Measurements from ENCODE around the gene CASZ1. TPM values are rescaled to one million over a fixed set of nuclear protein-coding genes. Genes with fewer than 3 reads are reported as not detected.

CASZ1 gene
- total RNA-seq, 1 donor from 2014 or later, result 18.3 TPM

- no peak for DNase-seq
- H3K4me1 Mint-ChIP-seq (ENCODE audit: low read depth, unreplicated experiment), result peaks cover 35% of the 10 kb centered on the region
- H3K9me3 Mint-ChIP-seq (ENCODE audit: unreplicated experiment), result peaks cover 16% of the 10 kb centered on the region
- no peaks in the 10 kb centered on the region for H3K36me3 Mint-ChIP-seq (ENCODE audit: unreplicated experiment)
- H3K27me3 Mint-ChIP-seq (ENCODE audit: unreplicated experiment), result peaks cover 15% of the 10 kb centered on the region
- H3K27ac Mint-ChIP-seq (ENCODE audit: unreplicated experiment), result no peak overlapping the region
- TF ChIP-seq CTCF (IDR thresholded peaks at IDR 0.05; ENCODE audit: partially characterized antibody, unreplicated experiment), result no peak
- no peak overlapping the region for H3K4me3 Mint-ChIP-seq (ENCODE audit: unreplicated experiment)
These were observed 41.7 kb downstream of the CASZ1 start for GRCh38 chr1:10754568-10755329.

GRCh38 chr1:10753299-10753698, 43.1 kb downstream of the CASZ1 start:
- DNase-seq, result peak; percentile 40
- Mint-ChIP-seq H3K27ac (ENCODE audit: unreplicated experiment) (no peak overlapping the region), H3K4me3 (ENCODE audit: unreplicated experiment) (no peak overlapping the region), H3K9me3 (ENCODE audit: unreplicated experiment) (peaks cover 16% of the 10 kb centered on the region), H3K27me3 (ENCODE audit: unreplicated experiment) (peaks cover 20% of the 10 kb centered on the region), H3K36me3 (ENCODE audit: unreplicated experiment) (no peaks in the 10 kb centered on the region), H3K4me1 (ENCODE audit: low read depth, unreplicated experiment) (peaks cover 37% of the 10 kb centered on the region)
- TF ChIP-seq CTCF (IDR thresholded peaks at IDR 0.05; ENCODE audit: partially characterized antibody, unreplicated experiment), result peak; percentile 47

- Mint-ChIP-seq H3K36me3 (ENCODE audit: unreplicated experiment) (no peaks in the 10 kb centered on the region), H3K4me3 (ENCODE audit: unreplicated experiment) (no peak overlapping the region), H3K4me1 (ENCODE audit: low read depth, unreplicated experiment) (peaks cover 30% of the 10 kb centered on the region), H3K27me3 (ENCODE audit: unreplicated experiment) (peaks cover 13% of the 10 kb centered on the region), H3K27ac (ENCODE audit: unreplicated experiment) (no peak overlapping the region), H3K9me3 (ENCODE audit: unreplicated experiment) (peaks cover 12% of the 10 kb centered on the region)
- no peak for DNase-seq
- TF ChIP-seq CTCF (IDR thresholded peaks at IDR 0.05; ENCODE audit: partially characterized antibody, unreplicated experiment), result no peak
These were observed 44.8 kb downstream of the CASZ1 start for GRCh38 chr1:10751561-10752085.

GRCh38 chr1:10751160-10751559, 45.3 kb downstream of the CASZ1 start:
- Mint-ChIP-seq H3K36me3 (ENCODE audit: unreplicated experiment) (no peaks in the 10 kb centered on the region), H3K27ac (ENCODE audit: unreplicated experiment) (no peak overlapping the region), H3K27me3 (ENCODE audit: unreplicated experiment) (peaks cover 12% of the 10 kb centered on the region), H3K9me3 (ENCODE audit: unreplicated experiment) (peaks cover 11% of the 10 kb centered on the region), H3K4me1 (ENCODE audit: low read depth, unreplicated experiment) (peaks cover 29% of the 10 kb centered on the region), H3K4me3 (ENCODE audit: unreplicated experiment) (no peak overlapping the region)
- no peak for DNase-seq
- no peak for TF ChIP-seq CTCF (IDR thresholded peaks at IDR 0.05; ENCODE audit: partially characterized antibody, unreplicated experiment)

GRCh38 chr1:10745886-10746455, 50.5 kb downstream of the CASZ1 start:
- H3K4me3 Mint-ChIP-seq (ENCODE audit: unreplicated experiment), result no peak overlapping the region
- H3K27ac Mint-ChIP-seq (ENCODE audit: unreplicated experiment), result no peak overlapping the region
- DNase-seq, result no peak
- no peaks in the 10 kb centered on the region for H3K36me3 Mint-ChIP-seq (ENCODE audit: unreplicated experiment)
- no peaks in the 10 kb centered on the region for H3K9me3 Mint-ChIP-seq (ENCODE audit: unreplicated experiment)
- no peak for TF ChIP-seq CTCF (IDR thresholded peaks at IDR 0.05; ENCODE audit: partially characterized antibody, unreplicated experiment)
- peaks cover 6% of the 10 kb centered on the region for H3K27me3 Mint-ChIP-seq (ENCODE audit: unreplicated experiment)
- H3K4me1 Mint-ChIP-seq (ENCODE audit: low read depth, unreplicated experiment), result peaks cover 6% of the 10 kb centered on the region
